Uterus (tissue), 2 donors: ENCODE measurements around the gene AIG1.

Experiments used
- POLR2A ChIP-seq, 2 donors: fragments of 450-650 bp; IDR thresholded peaks; one replicate each; pipeline ENCODE4 v1.6.1; 2016; ENCODE audit warnings: antibody characterized with exemption in 2 of 2, mild to moderate bottlenecking in 1 of 2, moderate library complexity in 1 of 2
- TF ChIP-seq, protein P1 (sequence below), 4 experiments: fragments of 200-600 bp in 2 of 4; fragments of 450-650 bp in 2 of 4; sonication (generic) in 2 of 4; IDR thresholded peaks; one replicate each; pipeline ENCODE4 v1.5.1; 2016 to 2019; ENCODE audit warnings: antibody characterized with exemption in 4 of 4, mild to moderate bottlenecking in 2 of 4, moderate library complexity in 1 of 4

DNA sequence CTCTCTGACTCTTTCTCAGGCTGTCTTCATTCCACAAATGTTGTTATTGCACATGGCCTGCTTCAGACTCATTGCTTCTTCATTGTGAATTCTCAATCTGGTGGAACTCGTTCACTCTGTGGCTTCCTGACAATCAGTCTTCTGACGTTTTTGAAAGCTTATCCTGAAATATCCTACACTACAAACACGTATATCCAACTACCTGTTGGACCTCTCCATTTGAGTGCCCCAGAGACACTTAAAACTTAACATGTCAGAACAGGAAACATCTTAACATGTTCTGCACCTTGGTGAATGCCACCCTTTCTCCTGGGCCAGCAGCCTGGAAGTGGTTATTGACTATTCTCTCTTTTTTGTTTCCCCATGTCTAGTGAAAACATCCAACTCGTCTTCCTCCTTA lies 50.8 kb downstream of the AIG1 start:
- TF ChIP-seq, protein P1, sequence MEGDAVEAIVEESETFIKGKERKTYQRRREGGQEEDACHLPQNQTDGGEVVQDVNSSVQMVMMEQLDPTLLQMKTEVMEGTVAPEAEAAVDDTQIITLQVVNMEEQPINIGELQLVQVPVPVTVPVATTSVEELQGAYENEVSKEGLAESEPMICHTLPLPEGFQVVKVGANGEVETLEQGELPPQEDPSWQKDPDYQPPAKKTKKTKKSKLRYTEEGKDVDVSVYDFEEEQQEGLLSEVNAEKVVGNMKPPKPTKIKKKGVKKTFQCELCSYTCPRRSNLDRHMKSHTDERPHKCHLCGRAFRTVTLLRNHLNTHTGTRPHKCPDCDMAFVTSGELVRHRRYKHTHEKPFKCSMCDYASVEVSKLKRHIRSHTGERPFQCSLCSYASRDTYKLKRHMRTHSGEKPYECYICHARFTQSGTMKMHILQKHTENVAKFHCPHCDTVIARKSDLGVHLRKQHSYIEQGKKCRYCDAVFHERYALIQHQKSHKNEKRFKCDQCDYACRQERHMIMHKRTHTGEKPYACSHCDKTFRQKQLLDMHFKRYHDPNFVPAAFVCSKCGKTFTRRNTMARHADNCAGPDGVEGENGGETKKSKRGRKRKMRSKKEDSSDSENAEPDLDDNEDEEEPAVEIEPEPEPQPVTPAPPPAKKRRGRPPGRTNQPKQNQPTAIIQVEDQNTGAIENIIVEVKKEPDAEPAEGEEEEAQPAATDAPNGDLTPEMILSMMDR (IDR thresholded peaks at IDR 0.05) = no peak
- TF ChIP-seq POLR2A (IDR thresholded peaks at IDR 0.05) = no peak
